Esophagus muscularis mucosa (tissue), 4 donors: ENCODE data around the gene CENPVL1. TPM values are rescaled to one million over a fixed set of nuclear protein-coding genes. Genes with fewer than 3 reads are reported as not detected.
"Not testable (repeated sequence)": the region's sequence is repeated elsewhere in the genome, so short reads cannot be mapped to it uniquely, and the experiment has no call there.

Experiments used
- DNase-seq: peaks from one replicate; pipeline ENCODE4 v3.0.0-alpha.2; 2017; ENCODE audit errors: extremely low spot score
- H3K27ac ChIP-seq, 4 donors: fragments of 200-600 bp; sonication (generic); replicated peaks in 1 of 4; 1 replicate in 3 of 4; 2 replicates in 1 of 4; pipeline ENCODE4 v1.5.1; 2016 to 2019; ENCODE audit warnings: mild to moderate bottlenecking in 1 of 4
- H3K27me3 ChIP-seq, 4 donors: fragments of 200-600 bp; sonication (generic); one replicate each; pipeline versions ENCODE4 v1.5.1 to v1.6.0; 2016 to 2019
- H3K36me3 ChIP-seq, 4 donors: fragments of 200-600 bp; sonication (generic); one replicate each; pipeline ENCODE4 v1.5.1; 2016 to 2019
- H3K4me1 ChIP-seq, 4 donors: fragments of 200-600 bp; sonication (generic); one replicate each; pipeline ENCODE4 v1.5.1; 2016 to 2019
- H3K4me3 ChIP-seq, 4 donors: fragments of 200-600 bp; sonication (generic); 1 replicate in 2 of 4; 2 replicates in 2 of 4; pipeline ENCODE4 v1.5.1; 2016 to 2019; ENCODE audit warnings: mild to moderate bottlenecking in 4 of 4, moderate library complexity in 1 of 4
- H3K9me3 ChIP-seq, 4 donors: fragments of 200-600 bp; sonication (generic); 1 replicate in 3 of 4; 2 replicates in 1 of 4; pipeline ENCODE4 v1.5.1; 2016 to 2019
- CTCF ChIP-seq, 3 experiments: fragments of 200-600 bp in 2 of 3; fragments of 450-650 bp in 1 of 3; sonication (generic) in 2 of 3; IDR thresholded peaks; one replicate each; pipeline ENCODE4 v1.5.1; 2017 to 2019; ENCODE audit warnings: antibody characterized with exemption in 3 of 3, mild to moderate bottlenecking in 2 of 3, moderate library complexity in 1 of 3
- EP300 ChIP-seq: sonication (generic); formaldehyde crosslinking; IDR thresholded peaks from one replicate; pipeline ENCODE4 v1.6.1; 2017; ENCODE audit warnings: antibody characterized with exemption
- POLR2A ChIP-seq: fragments of 450-650 bp; IDR thresholded peaks from one replicate; pipeline ENCODE4 v1.6.1; 2017; ENCODE audit warnings: antibody characterized with exemption, moderate library complexity, mild to moderate bottlenecking, low read depth
- POLR2AphosphoS5 ChIP-seq, 2 donors: sonication (generic); formaldehyde crosslinking; IDR thresholded peaks; one replicate each; pipeline ENCODE4 v1.6.1; 2017; ENCODE audit warnings: antibody characterized with exemption in 2 of 2
- WGBS: methylation state at CpG from one replicate; pipeline ENCODE4 v1.1.5; 2018; 5-methylcytosine and 5-hydroxymethylcytosine counted together
- intact Hi-C: fragments of 100-400 bp; cut with DNase I; formaldehyde crosslinking; loops from one replicate; pipeline ENCODE4 v1.15.1; 2023
- total RNA-seq, 4 donors: library from RNA; depleted of rRNA; stranded (reverse); fragments of >200 nt; gene quantifications; one replicate each; pipeline versions ENCODE4 v1.1.0 to v1.2.1, GENCODE V29; 2016

Gene CENPVL1
- total RNA-seq = not detected

GRCh38 chrX:51710277-51711164 is at the start of gene CENPVL1:
Gene CENPVL1, plus strand, starts transcription at chrX:51710512. Its CDS starts 0 bp downstream, at chrX:51710512.
- H3K4me3 ChIP-seq, H3K36me3 ChIP-seq, H3K27ac ChIP-seq, DNase-seq, intact Hi-C loops, H3K9me3 ChIP-seq, H3K27me3 ChIP-seq, H3K4me1 ChIP-seq: not testable (repeated sequence)
- no CpG with 5 or more reads among the region's 87 CpGs for WGBS

DNA sequence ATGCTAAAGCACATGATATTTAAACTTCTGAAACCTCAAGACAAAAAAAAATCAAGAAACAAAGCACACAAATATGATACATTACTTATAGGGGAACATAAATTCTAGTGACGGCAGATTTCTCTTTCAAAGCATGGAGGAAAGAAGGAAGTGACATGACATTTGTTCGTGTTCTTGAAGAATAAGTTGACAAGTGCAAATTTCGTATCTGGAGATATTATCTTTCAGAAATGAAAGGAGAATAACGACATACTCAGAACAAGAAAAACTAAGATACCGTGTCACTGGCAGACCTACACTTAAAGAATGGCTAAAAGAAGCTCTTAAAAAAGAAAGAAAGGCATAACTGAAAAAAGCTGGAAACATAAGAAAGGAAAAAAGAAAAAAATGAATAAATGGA is 44.3 kb upstream of the CENPVL1 start:
- no peaks in the 10 kb centered on the region for H3K27me3 ChIP-seq
- H3K36me3 ChIP-seq = no peaks in the 10 kb centered on the region
- no peak overlapping the region for H3K4me3 ChIP-seq
- no peaks in the 10 kb centered on the region for H3K9me3 ChIP-seq
- no peak for DNase-seq
- TF ChIP-seq POLR2AphosphoS5 (IDR thresholded peaks at IDR 0.05) (no peak), CTCF (IDR thresholded peaks at IDR 0.05) (no peak), POLR2A (no peak), EP300 (no peak)
- no peak overlapping the region for H3K27ac ChIP-seq
- H3K4me1 ChIP-seq = no peaks in the 10 kb centered on the region
- intact Hi-C loops = no loop called here
- 53% methylated on average over 5 of the region's 5 CpGs for WGBS

- intact Hi-C loops, H3K4me3 ChIP-seq, H3K27me3 ChIP-seq, H3K4me1 ChIP-seq, DNase-seq, H3K27ac ChIP-seq, H3K9me3 ChIP-seq, H3K36me3 ChIP-seq: not testable (repeated sequence)
- no CpG with 5 or more reads among the region's 18 CpGs for WGBS
These were observed 30.5 kb upstream of the CENPVL1 start for GRCh38 chrX:51679689-51680433.

DNA sequence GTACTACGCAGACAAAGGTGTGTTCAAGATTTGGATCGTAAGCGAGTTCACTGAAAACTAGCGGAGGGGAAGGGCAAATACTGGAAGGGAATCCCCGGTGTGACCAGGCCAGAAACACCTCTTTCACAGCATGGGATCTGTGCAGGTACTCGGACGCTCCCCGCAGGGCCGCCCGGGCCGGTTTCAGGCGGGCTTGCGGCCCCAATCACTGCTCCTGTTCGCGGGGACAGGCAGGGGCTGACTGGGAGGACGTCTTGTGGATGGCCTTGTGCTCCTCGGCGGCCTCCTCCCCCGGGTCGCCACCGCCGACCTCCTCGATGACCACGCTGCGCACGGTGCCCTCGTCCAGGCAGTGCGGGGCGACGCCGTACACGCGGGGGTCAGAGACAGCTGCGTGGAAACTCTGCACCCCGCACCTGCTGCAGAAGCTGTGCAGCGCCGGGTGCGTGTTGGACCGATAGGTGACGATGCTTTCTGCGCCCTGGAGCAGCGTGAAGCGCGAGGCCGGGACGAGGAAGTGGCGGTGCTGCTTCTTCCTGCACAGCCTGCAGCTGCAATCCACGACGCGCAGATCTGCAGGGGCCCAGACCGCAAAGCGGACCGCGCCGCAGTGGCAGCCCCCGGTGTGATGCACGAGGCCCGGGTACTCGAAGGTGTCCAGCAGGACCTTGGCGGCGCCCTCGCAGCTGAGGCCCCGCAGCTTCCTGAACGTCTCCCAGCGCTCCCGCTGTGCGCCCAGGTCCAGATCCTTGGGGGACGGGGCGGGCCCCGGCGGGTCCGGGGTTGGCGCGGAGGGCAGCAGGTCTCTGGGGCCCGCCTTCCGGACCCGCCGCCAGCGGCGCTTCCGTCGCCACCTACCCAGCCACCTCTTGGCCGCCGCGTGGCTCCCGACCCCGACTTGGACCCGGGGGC is 28.2 kb upstream of the CENPVL1 start:
- no CpG with 5 or more reads among the region's 88 CpGs for WGBS

GRCh38 chrX:51682720-51683062 is 27.6 kb upstream of the CENPVL1 start, which contains the start of gene CENPVL2:
Gene CENPVL2, minus strand, starts transcription at chrX:51682831. Its CDS starts 0 bp downstream, at chrX:51682831.
- DNase-seq, H3K4me3 ChIP-seq, H3K36me3 ChIP-seq, H3K27ac ChIP-seq, H3K9me3 ChIP-seq, H3K27me3 ChIP-seq, H3K4me1 ChIP-seq, intact Hi-C loops: not testable (repeated sequence)
- whole genome bisulfite sequencing = no CpG with 5 or more reads among the region's 30 CpGs

More for the DNA sequence above, 28.2 kb upstream of the CENPVL1 start:
- intact Hi-C loops, H3K36me3 ChIP-seq, H3K27ac ChIP-seq, H3K4me3 ChIP-seq, H3K27me3 ChIP-seq, DNase-seq, H3K9me3 ChIP-seq, H3K4me1 ChIP-seq: not testable (repeated sequence)

DNA sequence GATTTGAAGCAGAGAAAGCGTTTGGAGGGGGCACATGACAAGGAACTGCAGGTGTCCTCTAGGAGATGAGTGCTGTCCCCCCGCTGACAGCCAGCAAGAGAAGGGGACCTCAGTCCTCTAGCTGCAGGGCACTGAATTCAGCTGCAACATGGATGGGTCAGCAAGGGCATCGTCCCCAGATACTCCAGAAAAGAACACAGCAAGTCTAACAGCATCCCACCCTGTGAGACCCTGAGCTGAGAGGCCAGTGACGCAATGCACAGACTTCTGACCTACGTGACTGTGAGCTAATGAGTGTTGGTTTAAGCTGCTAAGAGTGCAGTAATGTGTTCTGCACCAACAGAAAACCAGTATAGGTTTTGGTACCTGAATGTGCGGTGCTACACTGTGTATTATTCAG is 16.1 kb upstream of the CENPVL1 start:
- Histone ChIP-seq H3K4me3 (no peak overlapping the region), H3K27ac (no peak overlapping the region), H3K4me1 (no peaks in the 10 kb centered on the region), H3K9me3 (no peaks in the 10 kb centered on the region), H3K36me3 (no peaks in the 10 kb centered on the region), H3K27me3 (no peaks in the 10 kb centered on the region)
- WGBS = 77% methylated on average over 6 of the region's 6 CpGs
- intact Hi-C loops = no loop called here
- no peak for TF ChIP-seq POLR2AphosphoS5 (IDR thresholded peaks at IDR 0.05)
- TF ChIP-seq EP300 = no peak
- no peak for TF ChIP-seq POLR2A
- no peak for TF ChIP-seq CTCF (IDR thresholded peaks at IDR 0.05)
- no peak for DNase-seq
